HL-60/S4 treated with phorbol 12-myristate 13-acetate at 8.2 ng/mL for 4 days and 3 days (cell line): ENCODE data around the gene MYOZ3.

Experiments
- in situ Hi-C: fragments of 300-500 bp; cut with MboI; formaldehyde crosslinking; loops from 2 replicates; pipeline ENCODE4 v1.15.0; 2022; ENCODE audit warnings: low sequenced_read_pairs

MYOZ3 gene

GRCh38 chr5:150641824-150642566 is 19.1 kb upstream of the MYOZ3 start:
- in situ Hi-C loops, result no loop called here

- in situ Hi-C loops, result no loop called here
Observed at GRCh38 chr5:150642567-150642927, 18.5 kb upstream of the MYOZ3 start.

GRCh38 chr5:150642991-150643710 is 17.9 kb upstream of the MYOZ3 start:
- in situ Hi-C loops, result no loop called here

GRCh38 chr5:150644058-150644457 is 17.0 kb upstream of the MYOZ3 start:
- in situ Hi-C loops, result no loop called here

- in situ Hi-C loops, result no loop called here
Observed at GRCh38 chr5:150644514-150644913, 16.5 kb upstream of the MYOZ3 start.

DNA sequence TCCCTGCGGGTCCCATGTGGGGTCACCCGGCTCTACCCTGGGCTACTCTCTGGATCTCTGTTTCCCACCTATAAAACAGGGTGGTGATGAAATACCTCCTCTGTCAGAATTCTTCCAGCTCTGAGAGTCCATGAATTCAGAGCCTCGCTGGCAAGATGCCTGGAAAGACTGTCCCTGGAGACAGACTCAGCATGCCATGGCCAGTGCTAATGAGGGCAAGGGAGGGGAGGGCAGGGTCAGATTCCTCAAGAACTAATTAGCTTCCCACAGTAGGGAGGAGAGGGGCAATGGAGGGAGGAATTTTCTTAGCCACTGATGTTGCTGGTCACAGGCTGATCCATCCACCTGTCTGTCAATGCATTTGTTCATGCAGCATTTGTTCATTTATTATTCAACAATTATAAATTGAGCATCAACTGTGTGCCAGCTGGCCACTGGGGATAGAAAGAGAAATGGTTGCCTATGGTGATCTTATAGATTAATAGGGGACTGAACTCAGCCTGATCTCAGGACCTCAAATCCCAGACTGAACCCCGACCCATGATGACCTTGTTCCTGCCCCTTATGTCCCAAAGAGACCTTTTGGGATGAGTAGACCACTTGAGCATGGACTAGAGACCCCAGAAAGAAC is 15.9 kb upstream of the MYOZ3 start:
- in situ Hi-C loops, result no loop called here

DNA sequence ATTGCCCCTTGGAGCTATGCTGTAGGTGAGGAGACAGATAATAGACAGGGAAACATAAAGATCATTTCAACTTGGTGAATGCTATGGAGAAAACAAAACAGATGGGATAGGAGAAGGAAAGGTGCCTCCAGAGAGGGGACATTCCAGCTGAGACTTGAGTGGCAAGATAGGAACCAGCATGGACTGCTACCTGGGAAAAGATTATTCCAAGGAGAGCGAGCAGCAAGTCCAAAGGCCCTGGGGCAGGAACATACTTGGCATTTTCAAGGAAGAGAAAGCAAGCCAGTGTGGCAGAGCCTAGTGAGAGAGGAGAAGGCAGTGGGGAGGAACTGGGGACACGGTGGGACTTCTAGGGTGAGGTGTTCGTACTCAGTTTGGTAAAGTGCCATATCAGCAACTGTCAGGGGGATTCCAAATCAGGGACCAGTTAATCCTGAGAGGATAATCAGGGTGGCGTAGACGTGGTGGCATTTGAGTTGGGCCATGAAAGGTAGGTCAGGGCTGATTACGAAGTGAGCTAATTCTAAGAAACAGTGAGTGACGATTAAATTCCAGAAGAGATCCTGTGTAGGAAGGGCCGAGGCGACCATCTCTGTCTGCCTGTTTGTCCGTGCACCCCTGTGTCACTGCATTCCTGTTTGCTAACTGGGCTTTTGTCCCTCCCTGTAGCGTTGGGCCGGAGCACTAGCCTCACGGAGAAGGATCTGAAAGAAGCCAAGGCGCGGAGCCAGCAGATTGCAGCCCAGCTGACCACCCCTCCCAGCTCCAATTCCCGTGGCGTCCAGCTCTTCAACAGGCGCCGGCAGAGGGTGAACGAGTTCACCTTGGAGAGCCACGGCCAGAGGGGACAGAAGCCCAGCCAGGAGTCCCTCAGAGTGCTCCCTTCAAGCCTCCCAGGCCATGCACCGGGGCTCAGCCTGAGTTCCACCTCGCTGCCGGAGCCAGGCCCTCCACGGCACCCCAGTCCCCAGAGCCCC is 13.5 kb upstream of the MYOZ3 start:
- in situ Hi-C loops, result no loop called here

- in situ Hi-C loops, result no loop called here
Observed at GRCh38 chr5:150648294-150649107, 12.6 kb upstream of the MYOZ3 start.

GRCh38 chr5:150649108-150650020 is 11.7 kb upstream of the MYOZ3 start:
- in situ Hi-C loops, result loop anchor here (5.0 kb wide), 1 partner anchor 87 kb away; no protein-coding TSS in a partner anchor

GRCh38 chr5:150650021-150651006 is 10.7 kb upstream of the MYOZ3 start:
- in situ Hi-C loops, result loop anchor here (5.0 kb wide), 1 partner anchor 88 kb away; no protein-coding TSS in a partner anchor

GRCh38 chr5:150651382-150651781 is 9.7 kb upstream of the MYOZ3 start:
- in situ Hi-C loops, result loop anchor here (5.0 kb wide), 1 partner anchor 89 kb away; no protein-coding TSS in a partner anchor

- in situ Hi-C loops, result loop anchor here (5.0 kb wide), 1 partner anchor 90 kb away; no protein-coding TSS in a partner anchor
Observed at GRCh38 chr5:150651924-150652671, 9.0 kb upstream of the MYOZ3 start.

DNA sequence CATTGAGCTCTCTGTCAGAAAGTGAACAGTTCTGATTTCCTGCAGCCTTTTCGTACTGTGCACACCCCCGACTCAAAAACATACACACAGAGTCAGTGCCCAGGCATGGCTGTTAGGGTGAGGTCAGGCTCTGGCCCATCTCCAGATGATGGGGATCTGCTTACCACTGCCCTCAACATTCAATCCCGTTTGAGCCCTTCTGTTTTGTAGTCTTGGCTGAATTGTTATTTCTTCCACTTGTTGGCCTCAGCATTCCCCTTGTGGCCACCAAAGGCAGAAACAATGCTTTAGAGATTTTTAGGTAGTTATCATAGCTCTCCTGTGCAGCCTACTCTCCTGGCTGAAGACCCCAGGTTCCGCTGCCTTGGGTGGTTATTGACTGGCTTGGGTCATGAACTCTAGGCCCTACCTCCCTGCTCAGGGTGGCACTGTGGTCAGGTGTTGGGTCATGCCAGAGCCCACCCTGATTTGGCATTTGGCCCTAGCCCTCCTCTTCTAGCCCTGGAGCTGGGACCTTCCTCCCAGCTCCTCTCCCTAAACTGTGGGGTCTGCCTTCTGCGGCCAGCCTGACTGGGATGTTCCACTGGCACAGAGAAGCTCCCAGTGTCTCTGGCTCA is 7.8 kb upstream of the MYOZ3 start:
- in situ Hi-C loops, result loop anchor here (5.0 kb wide), 1 partner anchor 91 kb away; no protein-coding TSS in a partner anchor

- in situ Hi-C loops, result loop anchor here (5.0 kb wide), 1 partner anchor 92 kb away; no protein-coding TSS in a partner anchor
Observed at GRCh38 chr5:150653762-150654556, 7.1 kb upstream of the MYOZ3 start.

- in situ Hi-C loops, result no loop called here
Observed at GRCh38 chr5:150655221-150655620, 5.8 kb upstream of the MYOZ3 start.
